DLD1 (cell line): ENCODE results near the gene AK4.

ENCODE experiments used
- in situ Hi-C: cut with HindIII; loops from 2 replicates; pipeline ENCODE4 v1.10.0; 2017; ENCODE audit warnings: low sequenced_read_pairs

AK4 gene

DNA sequence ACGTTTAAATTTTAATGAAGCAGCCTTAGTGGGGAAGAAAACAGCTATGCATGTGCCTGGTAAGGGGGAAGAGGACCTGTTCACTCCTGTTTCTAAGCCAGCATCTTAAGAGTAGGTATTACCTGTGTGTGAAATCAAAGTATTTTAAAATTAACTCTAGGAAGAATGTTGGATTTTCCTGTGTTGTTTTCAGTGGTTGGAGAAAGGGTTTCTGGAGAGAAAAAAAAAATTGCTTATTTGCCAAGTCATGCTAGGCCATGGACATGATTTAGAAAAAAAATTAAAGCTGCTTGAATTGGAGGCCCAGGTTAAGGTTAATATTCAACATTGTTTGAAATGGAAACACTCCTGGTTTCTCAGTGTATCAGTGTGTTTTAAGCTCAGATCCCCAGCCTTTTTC, 118.5 kb downstream of the AK4 start:
- in situ Hi-C loops, result no loop called here

DNA sequence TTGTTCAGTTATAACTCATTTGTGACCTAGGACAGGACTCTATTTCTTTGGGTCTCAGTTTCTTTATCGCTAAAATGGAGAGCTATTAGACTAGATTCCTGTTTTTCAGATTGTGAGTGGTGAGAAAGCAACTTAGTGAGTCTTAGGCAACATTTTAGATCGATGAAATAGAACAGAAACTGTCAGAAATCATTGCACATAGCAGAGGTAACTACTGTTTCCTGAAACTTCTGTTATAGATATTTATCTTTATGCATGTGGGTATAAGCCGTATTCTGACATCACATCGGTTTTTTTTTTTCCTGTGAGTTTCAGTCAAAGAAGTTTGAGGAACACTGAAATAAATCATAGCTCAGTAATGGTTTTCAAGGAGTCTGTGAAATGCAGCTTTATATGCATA, 119.3 kb downstream of the AK4 start:
- in situ Hi-C loops, result no loop called here

DNA sequence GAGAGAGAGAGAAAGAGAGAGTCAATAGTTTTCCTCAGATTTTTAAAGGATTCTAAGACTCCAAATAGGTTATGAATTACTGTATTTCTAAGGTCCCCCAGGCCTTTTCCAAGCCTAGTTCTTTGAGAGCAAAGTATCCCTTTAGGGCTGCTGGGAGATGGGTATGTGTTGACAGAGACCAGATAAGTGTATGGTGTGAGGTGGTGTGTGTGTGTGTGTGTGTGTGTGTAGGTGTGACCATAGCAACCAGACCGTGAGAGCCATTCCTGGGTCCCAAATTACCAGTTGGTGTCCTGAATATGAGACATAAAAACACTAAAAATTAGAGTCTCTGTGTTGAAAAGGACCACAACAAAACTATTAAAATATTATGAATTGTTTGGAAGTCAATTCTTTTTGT, 119.7 kb downstream of the AK4 start:
- in situ Hi-C loops, result no loop called here

DNA sequence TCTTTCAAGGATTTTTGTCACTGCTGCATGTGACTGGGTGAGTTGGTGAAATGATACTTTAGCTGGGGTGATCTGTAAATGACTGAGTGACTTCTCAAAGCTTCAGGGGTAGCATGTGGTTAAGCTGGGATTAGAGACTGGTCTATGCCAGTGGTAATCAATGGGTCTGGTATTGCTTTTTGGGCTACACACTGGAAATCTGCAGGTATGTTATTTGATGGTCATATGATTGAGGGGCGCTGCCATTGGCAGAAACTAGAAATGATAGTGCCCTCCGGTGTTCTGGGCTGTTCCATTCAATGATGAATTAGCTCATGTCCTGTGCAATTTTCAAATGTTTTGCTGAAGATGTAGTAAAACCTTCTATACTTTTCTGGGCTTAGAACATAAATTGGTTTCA, 121.6 kb downstream of the AK4 start:
- in situ Hi-C loops, result no loop called here

DNA sequence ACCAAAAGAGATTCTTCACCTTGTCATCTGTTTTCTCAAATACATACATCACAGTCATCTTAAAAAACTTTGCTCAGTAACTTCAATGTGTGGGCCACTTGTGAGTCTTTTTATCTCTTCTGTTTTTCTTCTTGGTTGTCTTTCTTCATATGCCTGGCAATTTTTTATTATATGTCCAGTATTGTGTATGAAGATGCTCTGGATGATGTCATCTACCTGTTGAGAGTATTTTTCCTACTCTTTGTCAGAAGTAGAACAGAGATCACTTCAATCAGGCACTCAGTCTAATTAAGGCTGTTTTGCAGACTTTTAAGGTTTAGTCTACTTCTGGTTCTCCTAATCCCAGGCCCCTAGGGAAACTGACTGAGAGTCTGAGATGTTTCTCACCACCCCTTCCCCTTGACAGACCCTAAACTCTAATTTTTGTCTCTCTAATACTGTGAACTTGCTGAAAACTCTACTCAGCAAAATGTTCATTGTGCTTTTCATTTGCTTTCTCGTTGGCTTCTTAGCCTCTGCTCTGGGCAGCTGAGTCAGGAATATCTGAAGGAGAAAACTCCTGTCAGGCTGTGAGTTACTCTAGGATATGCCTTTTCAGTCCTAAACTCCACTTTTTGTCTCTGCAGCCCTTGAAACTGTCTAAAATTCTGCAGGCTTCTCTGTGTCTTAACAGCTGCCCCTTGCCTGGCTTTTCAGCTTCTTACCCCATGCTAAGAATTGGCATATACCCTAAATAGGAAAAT, 128.4 kb downstream of the AK4 start:
- in situ Hi-C loops, result no loop called here

DNA sequence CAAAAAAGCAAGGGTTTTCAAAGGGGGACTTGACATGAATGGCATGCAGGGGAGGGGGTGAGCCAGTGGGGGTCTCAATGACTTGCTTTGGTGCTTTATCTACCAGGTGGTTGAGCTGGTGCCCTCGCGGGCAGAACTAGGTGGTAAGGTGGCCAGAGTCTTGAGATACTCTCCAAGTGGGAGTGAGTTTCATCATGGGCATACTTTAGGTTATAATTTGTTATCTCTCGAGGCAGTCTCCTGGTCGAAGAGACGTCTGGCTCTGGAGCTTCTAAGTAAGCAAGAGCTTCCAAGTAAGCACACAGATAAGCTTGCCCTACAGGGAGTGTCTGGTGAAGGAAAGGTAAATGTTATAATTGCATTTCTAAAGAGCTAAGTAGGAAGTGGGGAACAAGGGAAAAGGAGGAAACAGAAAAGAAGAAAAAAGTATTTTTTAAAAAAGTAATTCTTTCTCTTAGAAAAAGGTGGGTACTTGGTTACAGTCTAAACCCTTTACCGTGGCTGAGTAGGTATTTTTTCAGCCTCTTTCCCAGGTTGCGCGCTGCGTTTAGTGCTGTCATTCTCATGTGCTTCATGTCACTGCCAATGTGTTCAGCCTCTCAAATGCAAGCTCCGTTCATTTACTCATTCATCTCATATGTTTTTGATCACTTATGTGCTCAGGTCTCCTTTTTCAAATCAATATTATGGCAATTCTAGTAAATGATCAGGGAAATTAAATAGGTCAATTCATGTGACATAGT, 129.8 kb downstream of the AK4 start:
- in situ Hi-C loops, result no loop called here

DNA sequence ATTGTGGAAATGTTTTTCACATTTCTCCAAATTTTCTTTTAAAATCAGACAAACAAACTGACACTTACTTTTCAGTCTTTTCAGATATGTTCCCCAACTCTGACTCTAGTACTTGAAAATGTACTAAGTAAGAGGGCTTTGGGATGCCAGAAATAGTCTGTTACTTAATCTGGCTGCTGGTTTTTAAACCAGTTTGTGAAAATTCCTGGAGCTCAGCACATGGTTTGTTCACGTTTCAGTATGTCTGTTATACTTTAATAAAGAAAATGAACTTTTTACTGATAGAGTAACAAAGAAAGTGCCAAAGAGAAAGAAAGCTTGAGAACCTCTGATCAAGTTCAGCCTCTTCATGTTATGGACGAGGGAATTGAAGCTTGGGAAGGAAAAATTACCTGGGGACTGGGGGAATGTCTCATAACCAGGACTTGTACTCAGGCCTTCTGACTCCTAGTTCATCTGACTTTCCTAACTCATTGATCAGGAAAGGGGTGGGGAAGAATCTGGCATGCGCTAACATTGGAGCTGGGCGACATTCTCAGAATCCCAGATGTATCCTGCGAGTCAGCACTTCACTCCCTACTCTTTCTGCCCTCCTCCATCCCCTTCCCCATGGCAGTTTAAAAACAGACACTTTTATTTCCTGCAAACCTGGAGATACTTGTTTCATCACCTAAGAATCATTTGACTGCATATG, 130.5 kb downstream of the AK4 start:
- in situ Hi-C loops, result no loop called here

DNA sequence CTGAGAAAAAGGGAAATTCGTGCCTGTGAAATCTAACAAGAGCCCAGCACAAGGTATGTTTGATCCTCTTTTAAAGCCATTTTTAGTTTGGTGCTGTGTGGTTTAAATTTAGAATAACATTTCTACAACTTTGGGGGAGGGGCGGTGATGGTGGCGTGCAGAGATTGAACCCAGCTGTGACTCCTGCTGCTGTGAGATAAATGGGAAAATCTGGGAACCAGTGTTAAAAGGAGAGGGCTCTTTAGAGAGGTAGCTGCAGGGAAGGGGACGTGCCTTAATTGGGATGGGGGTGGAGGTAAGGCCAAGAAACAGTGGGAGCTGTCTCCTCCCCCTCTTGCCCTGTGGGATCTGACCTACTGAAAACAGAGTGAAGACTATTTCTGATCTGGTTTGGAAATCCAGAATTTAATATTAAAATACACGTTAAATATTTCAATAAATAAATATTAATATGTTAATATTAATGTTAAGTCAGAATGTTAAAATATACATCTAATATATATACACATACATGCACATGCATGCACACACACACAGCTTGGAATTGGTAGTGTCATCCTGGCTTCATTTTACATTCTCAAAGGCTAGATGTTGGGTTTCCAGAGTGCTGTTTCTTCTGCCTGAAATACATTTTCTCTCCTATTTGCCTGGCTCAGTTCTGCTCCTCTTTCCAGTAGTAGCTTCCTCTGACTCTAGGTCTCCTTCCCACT, 131.2 kb downstream of the AK4 start:
- in situ Hi-C loops, result no loop called here
